H9 (cell line): Measurements from ENCODE around the gene TSPAN18. TPM values are rescaled to one million over a fixed set of nuclear protein-coding genes. Genes with fewer than 3 reads are reported as not detected.

Experiments
- DNase-seq: peaks from one replicate; pipeline ENCODE4 v3.0.0-alpha.2; 2017
- H2AFZ ChIP-seq: one replicate; pipeline ENCODE4 v1.6.1; 2013; ENCODE audit warnings: mild to moderate bottlenecking, low read length, control low read depth, moderate library complexity
- H2AK5ac ChIP-seq: 2 replicates; pipeline ENCODE4 v1.6.1; 2013; ENCODE audit warnings: low read length, control low read depth, mixed read lengths; ENCODE audit not compliant: insufficient read length
- H2BK120ac ChIP-seq: one replicate; pipeline ENCODE4 v1.6.1; 2013; ENCODE audit warnings: low read depth, mild to moderate bottlenecking, low read length, control low read depth, inconsistent platforms; ENCODE audit not compliant: poor library complexity, severe bottlenecking
- H2BK12ac ChIP-seq: 2 replicates; pipeline ENCODE4 v1.6.1; 2013; ENCODE audit warnings: low read length, control low read depth, mixed read lengths, low read depth; ENCODE audit not compliant: insufficient read length
- H2BK15ac ChIP-seq: 2 replicates; pipeline ENCODE4 v1.6.1; 2013; ENCODE audit warnings: low read depth, low read length, control low read depth
- H2BK20ac ChIP-seq: one replicate; pipeline ENCODE4 v1.6.1; 2013; ENCODE audit warnings: low read depth, mild to moderate bottlenecking, low read length, control low read depth, inconsistent platforms; ENCODE audit not compliant: poor library complexity, severe bottlenecking
- H2BK5ac ChIP-seq: 2 replicates; pipeline ENCODE4 v1.6.1; 2013; ENCODE audit warnings: low read length, control low read depth, mixed read lengths; ENCODE audit not compliant: insufficient read length
- H3K14ac ChIP-seq: 2 replicates; pipeline ENCODE4 v1.6.1; 2013; ENCODE audit warnings: low read length, control low read depth; ENCODE audit not compliant: insufficient read depth
- H3K18ac ChIP-seq: 2 replicates; pipeline ENCODE4 v1.6.1; 2013; ENCODE audit warnings: low read depth, mild to moderate bottlenecking, mixed read lengths, low read length, control low read depth; ENCODE audit not compliant: insufficient read length
- H3K23ac ChIP-seq: 2 replicates; pipeline ENCODE4 v1.6.1; 2013; ENCODE audit warnings: low read length, control low read depth, mixed read lengths, low read depth; ENCODE audit not compliant: insufficient read length
- H3K23me2 ChIP-seq: 2 replicates; pipeline ENCODE4 v1.6.1; 2013; ENCODE audit warnings: low read depth, mild to moderate bottlenecking, mixed read lengths, low read length, control low read depth; ENCODE audit not compliant: insufficient read length, poor library complexity, severe bottlenecking
- H3K27ac ChIP-seq: 2 replicates; pipeline ENCODE4 v1.5.1; 2013; ENCODE audit warnings: low read length, control low read depth, mixed read lengths, low read depth; ENCODE audit not compliant: insufficient read length
- H3K27me3 ChIP-seq: 2 replicates; pipeline ENCODE4 v1.6.1; 2013; ENCODE audit warnings: low read length, control low read depth, inconsistent platforms; ENCODE audit not compliant: insufficient read depth
- H3K4ac ChIP-seq: 2 replicates; pipeline ENCODE4 v1.6.1; 2013; ENCODE audit warnings: low read depth, mild to moderate bottlenecking, control low read depth, inconsistent platforms, low read length, moderate library complexity
- H3K4me1 ChIP-seq: 2 replicates; pipeline ENCODE4 v1.6.1; 2013; ENCODE audit warnings: low read length, control low read depth, inconsistent platforms; ENCODE audit not compliant: insufficient read depth
- H3K4me2 ChIP-seq: 2 replicates; pipeline ENCODE4 v1.6.1; 2013; ENCODE audit warnings: low read length, control low read depth, mixed read lengths; ENCODE audit not compliant: insufficient read length, insufficient read depth
- H3K56ac ChIP-seq: 2 replicates; pipeline ENCODE4 v1.6.1; 2013; ENCODE audit warnings: low read depth, mild to moderate bottlenecking, mixed read lengths, low read length, control low read depth; ENCODE audit not compliant: insufficient read length
- H3K79me1 ChIP-seq: 2 replicates; pipeline ENCODE4 v1.6.1; 2013; ENCODE audit warnings: low read depth, mild to moderate bottlenecking, moderate library complexity, low read length, control low read depth, inconsistent platforms; ENCODE audit not compliant: insufficient read depth, poor library complexity, severe bottlenecking
- H3K79me2 ChIP-seq: 2 replicates; pipeline ENCODE4 v1.6.1; 2013; ENCODE audit warnings: low read length, control low read depth, inconsistent platforms; ENCODE audit not compliant: insufficient read depth
- H3K9ac ChIP-seq: 2 replicates; pipeline ENCODE4 v1.6.1; 2013; ENCODE audit warnings: low read length, control low read depth, mixed read lengths; ENCODE audit not compliant: insufficient read length; ENCODE audit errors: extremely low read depth
- H3K9me3 ChIP-seq: one replicate; pipeline ENCODE4 v1.6.1; 2013; ENCODE audit warnings: low read depth, low read length, inconsistent platforms; ENCODE audit not compliant: control insufficient read depth
- H3T11ph ChIP-seq: one replicate; pipeline ENCODE4 v1.6.1; 2013; ENCODE audit warnings: mild to moderate bottlenecking, low read length, control low read depth, inconsistent platforms
- H4K20me1 ChIP-seq: one replicate; pipeline ENCODE4 v1.6.1; 2013; ENCODE audit not compliant: control insufficient read depth, insufficient read length, insufficient read depth
- H4K5ac ChIP-seq: 2 replicates; pipeline ENCODE4 v1.6.1; 2013; ENCODE audit warnings: low read depth, mild to moderate bottlenecking, mixed read lengths, low read length, control low read depth; ENCODE audit not compliant: insufficient read length
- H4K8ac ChIP-seq: replicated peaks from 2 replicates; pipeline ENCODE4 v1.6.1; 2013; ENCODE audit warnings: low read length, control low read depth, mixed read lengths, low read depth; ENCODE audit not compliant: insufficient read length
- H4K91ac ChIP-seq: 2 replicates; pipeline ENCODE4 v1.6.1; 2013; ENCODE audit warnings: low read depth, mild to moderate bottlenecking, moderate library complexity, mixed read lengths, low read length, control low read depth; ENCODE audit not compliant: insufficient read length
- H3K27ac Mint-ChIP-seq, 3 experiments: 2 replicates in 2 of 3; 3 replicates in 1 of 3; pipeline ENCODE4 v1.8.0; 2020 to 2021; ENCODE audit warnings: mixed read lengths in 3 of 3, mild to moderate bottlenecking in 1 of 3, moderate library complexity in 1 of 3
- H3K27me3 Mint-ChIP-seq: 2 replicates; pipeline ENCODE4 v1.8.0; 2021; ENCODE audit warnings: low read depth, mild to moderate bottlenecking, moderate library complexity, mixed read lengths
- H3K36me3 Mint-ChIP-seq, 3 experiments: 2 replicates in 2 of 3; 3 replicates in 1 of 3; pipeline ENCODE4 v1.8.0; 2020 to 2021; ENCODE audit warnings: low read depth in 3 of 3, mixed read lengths in 3 of 3; ENCODE audit not compliant: insufficient read depth in 1 of 3
- H3K4me1 Mint-ChIP-seq, 2 experiments: 2 replicates each; pipeline ENCODE4 v1.8.0; 2020; ENCODE audit warnings: mixed read lengths in 2 of 2
- H3K4me3 Mint-ChIP-seq, 2 experiments: 2 replicates in 1 of 2; 3 replicates in 1 of 2; pipeline ENCODE4 v1.8.0; 2020 to 2021; ENCODE audit warnings: mild to moderate bottlenecking in 2 of 2, mixed read lengths in 2 of 2, moderate library complexity in 1 of 2
- H3K9me3 Mint-ChIP-seq, 2 experiments: 2 replicates in 1 of 2; 3 replicates in 1 of 2; pipeline ENCODE4 v1.8.0; 2020; ENCODE audit warnings: mild to moderate bottlenecking in 2 of 2, mixed read lengths in 2 of 2, moderate library complexity in 1 of 2
- WGBS: extraction: QIAGEN DNeasy Blood & Tissue Kit; methylation state at CpG from one replicate; pipeline ENCODE4 v1.1.7; 2013; ENCODE audit warnings: missing lambda C conversion rate, low lambda C conversion rate, mixed read lengths; ENCODE audit not compliant: insufficient read length; ENCODE audit errors: extremely low coverage; 5-methylcytosine and 5-hydroxymethylcytosine counted together
- total RNA-seq: library from RNA; stranded (reverse); gene quantifications from 2 replicates; pipeline ENCODE4 v1.2.1, GENCODE V29; 2021
- TF ChIP-seq, protein P1 (sequence below): fragments of 200-600 bp; sonication (generic); conservative IDR thresholded peaks from 3 replicates; pipeline ENCODE4 v1.8.0; 2021; ENCODE audit warnings: antibody characterized with exemption, mild to moderate bottlenecking

Gene TSPAN18
- total RNA-seq, 1 experiment from 2014 or later = 25.3 TPM

DNA sequence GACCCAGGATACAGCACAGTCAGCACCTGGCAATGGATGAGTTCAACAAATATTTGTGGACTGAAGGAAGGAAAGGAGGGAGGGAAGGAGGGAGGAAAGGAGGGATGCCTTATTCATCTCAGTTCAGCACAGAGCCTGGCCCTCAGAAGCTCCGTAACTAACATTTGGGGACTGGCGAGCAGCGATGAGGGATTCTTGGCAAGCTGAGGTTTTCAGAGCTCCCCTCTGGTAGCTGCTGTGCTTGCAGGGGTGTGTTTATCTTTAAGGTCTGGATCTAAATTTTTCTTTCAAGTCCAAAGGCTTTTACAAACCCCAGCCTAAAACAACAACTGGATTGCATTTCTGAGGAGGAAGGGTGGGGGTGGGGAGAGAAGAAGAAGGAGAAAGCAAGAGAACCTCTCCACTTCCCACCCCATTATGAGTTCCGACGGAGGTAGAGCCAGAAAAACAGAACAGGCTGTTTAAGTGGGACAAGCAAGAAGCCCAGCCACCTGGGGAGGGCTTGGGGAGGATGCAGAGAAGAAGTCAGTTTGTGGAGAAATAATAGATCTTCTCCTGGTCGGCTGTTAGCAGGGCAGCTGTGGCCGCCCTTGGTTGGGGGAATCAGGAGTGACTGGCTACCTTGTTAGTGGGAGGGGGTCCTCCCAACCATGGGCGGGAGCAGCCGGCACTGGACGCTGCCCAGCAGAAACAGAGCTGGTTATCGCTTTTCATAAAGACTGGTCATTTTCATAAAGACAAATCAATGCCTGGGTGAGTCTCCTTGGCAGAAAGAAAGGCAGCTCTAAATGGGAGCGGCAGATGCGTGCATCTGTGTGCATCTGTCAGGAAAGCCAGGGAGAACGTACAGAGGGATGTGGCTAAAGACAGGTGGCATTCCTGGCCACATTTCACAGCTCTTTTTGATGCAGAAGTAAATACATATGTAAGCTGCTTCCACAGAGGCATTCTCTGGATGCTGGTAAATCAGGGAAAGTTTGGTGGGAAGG lies 78.0 kb downstream of the TSPAN18 start:
- Histone ChIP-seq H3K23ac (no peak overlapping the region), H2AK5ac (no peak overlapping the region), H2BK120ac (no peak overlapping the region), H2BK12ac (no peak overlapping the region), H3K23me2 (no peaks in the 10 kb centered on the region), H4K5ac (no peak overlapping the region), H3K18ac (no peak overlapping the region), H3K56ac (no peak overlapping the region), H4K8ac (no peak overlapping the region), H3K9ac (no peak overlapping the region), H3K4me2 (no peak overlapping the region), H2BK15ac (no peak overlapping the region), H2BK20ac (no peak overlapping the region), H3K4me1 (peaks cover 11% of the 10 kb centered on the region), H2AFZ (no peak overlapping the region), H3K9me3 (no peaks in the 10 kb centered on the region), H3K27me3 (no peaks in the 10 kb centered on the region), H3K79me1 (no peaks in the 10 kb centered on the region), H3T11ph (no peak overlapping the region), H3K4ac (no peak overlapping the region), H4K91ac (no peak overlapping the region), H4K20me1 (no peaks in the 10 kb centered on the region), H3K14ac (no peak overlapping the region), H3K79me2 (no peaks in the 10 kb centered on the region), H2BK5ac (no peak overlapping the region), H3K27ac (no peak overlapping the region)
- H3K36me3 Mint-ChIP-seq = no peaks in the 10 kb centered on the region
- no peak overlapping the region for H3K27ac Mint-ChIP-seq
- DNase-seq = no peak
- no peak overlapping the region for H3K4me3 Mint-ChIP-seq
- TF ChIP-seq, protein P1, sequence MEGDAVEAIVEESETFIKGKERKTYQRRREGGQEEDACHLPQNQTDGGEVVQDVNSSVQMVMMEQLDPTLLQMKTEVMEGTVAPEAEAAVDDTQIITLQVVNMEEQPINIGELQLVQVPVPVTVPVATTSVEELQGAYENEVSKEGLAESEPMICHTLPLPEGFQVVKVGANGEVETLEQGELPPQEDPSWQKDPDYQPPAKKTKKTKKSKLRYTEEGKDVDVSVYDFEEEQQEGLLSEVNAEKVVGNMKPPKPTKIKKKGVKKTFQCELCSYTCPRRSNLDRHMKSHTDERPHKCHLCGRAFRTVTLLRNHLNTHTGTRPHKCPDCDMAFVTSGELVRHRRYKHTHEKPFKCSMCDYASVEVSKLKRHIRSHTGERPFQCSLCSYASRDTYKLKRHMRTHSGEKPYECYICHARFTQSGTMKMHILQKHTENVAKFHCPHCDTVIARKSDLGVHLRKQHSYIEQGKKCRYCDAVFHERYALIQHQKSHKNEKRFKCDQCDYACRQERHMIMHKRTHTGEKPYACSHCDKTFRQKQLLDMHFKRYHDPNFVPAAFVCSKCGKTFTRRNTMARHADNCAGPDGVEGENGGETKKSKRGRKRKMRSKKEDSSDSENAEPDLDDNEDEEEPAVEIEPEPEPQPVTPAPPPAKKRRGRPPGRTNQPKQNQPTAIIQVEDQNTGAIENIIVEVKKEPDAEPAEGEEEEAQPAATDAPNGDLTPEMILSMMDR = no peak
- H3K27me3 Mint-ChIP-seq = no peaks in the 10 kb centered on the region; the same call in 1 of the 2 replicates
- WGBS = no CpG with 5 or more reads among the region's 14 CpGs
- peaks cover 54 to 56% of the 10 kb centered on the region in 2 experiments for H3K4me1 Mint-ChIP-seq
- no peaks in the 10 kb centered on the region for H3K9me3 Mint-ChIP-seq
